Measurements from ENCODE around the gene ABCA1.

Gene ABCA1

DNA sequence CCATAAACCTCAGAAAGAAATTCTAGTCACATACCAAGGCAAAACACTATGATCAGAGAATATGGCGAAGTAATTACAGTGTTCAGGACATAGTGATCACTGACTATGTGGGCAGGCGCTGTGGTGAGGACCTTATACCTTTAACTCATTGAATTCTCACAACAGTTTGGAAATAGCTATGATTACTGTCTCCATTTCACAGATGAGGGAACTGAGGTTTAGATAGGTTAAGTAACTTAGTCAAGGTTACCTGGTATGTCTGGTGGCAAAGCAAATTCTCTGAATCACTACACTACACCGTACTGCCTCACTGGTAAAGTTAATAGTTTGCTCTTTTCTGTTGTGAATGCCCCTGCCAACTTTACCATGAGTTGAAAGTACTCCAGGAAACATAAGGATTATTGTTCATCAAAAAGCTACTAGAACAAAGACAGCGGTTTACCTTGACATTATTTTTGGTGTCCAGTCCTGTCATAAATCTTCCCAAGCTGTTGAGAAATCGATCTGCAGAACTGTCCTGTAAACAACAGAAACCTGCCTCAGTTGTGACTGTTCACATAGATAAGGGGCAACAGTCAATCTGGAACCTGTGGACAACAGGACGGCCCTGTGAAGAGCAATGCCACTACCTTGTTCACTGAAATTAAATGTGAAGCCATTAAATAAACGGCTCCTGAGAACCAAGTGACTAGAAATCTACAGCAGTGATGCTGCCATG lies 127.7 kb downstream of the ABCA1 start:
- TF ChIP-seq ZFX (IDR thresholded peaks at IDR 0.05): no peak
- TF ChIP-seq, protein P1, sequence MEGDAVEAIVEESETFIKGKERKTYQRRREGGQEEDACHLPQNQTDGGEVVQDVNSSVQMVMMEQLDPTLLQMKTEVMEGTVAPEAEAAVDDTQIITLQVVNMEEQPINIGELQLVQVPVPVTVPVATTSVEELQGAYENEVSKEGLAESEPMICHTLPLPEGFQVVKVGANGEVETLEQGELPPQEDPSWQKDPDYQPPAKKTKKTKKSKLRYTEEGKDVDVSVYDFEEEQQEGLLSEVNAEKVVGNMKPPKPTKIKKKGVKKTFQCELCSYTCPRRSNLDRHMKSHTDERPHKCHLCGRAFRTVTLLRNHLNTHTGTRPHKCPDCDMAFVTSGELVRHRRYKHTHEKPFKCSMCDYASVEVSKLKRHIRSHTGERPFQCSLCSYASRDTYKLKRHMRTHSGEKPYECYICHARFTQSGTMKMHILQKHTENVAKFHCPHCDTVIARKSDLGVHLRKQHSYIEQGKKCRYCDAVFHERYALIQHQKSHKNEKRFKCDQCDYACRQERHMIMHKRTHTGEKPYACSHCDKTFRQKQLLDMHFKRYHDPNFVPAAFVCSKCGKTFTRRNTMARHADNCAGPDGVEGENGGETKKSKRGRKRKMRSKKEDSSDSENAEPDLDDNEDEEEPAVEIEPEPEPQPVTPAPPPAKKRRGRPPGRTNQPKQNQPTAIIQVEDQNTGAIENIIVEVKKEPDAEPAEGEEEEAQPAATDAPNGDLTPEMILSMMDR (conservative IDR thresholded peaks at IDR 0.05): no peak
- H3K27ac ChIP-seq: no peak overlapping the region

DNA sequence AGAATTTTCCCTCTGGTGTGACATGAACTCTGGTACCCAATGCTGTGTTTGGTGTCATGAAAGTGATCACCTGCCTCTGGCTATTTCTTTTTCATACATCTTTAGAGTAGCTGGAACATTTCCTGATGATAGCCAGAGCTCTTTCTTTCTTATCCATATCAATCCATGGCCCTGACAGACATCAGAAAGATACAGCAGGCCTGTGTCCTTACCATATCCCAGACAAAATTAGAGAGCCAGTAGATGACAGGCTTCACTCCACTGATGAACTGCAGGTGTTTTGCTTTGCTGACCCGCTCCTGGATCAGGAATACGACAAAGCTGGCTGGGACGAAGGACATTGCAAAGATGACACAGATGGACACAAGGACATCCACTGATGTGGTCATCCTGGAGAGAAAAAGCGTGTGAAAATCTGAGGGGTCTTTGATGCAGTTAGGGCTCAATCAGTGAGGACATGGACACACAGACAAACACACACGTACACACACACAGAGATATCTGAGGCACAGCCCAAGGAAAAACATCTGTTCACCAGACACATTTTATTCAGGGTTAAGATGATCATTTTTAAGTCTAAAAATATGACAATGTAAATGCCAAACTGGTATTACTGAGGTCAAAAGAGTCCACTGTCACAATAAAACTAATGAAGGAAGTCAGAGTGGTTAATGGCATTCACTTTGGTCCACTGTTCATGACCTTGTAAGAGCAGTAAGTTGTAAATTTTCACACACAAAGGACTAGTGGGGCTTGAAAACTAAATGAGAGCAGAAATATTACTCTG lies 129.6 kb downstream of the ABCA1 start:
- TF ChIP-seq, protein P1 (conservative IDR thresholded peaks at IDR 0.05): no peak
- no peak for TF ChIP-seq ZFX (IDR thresholded peaks at IDR 0.05)
- no peak overlapping the region for H3K27ac ChIP-seq

DNA sequence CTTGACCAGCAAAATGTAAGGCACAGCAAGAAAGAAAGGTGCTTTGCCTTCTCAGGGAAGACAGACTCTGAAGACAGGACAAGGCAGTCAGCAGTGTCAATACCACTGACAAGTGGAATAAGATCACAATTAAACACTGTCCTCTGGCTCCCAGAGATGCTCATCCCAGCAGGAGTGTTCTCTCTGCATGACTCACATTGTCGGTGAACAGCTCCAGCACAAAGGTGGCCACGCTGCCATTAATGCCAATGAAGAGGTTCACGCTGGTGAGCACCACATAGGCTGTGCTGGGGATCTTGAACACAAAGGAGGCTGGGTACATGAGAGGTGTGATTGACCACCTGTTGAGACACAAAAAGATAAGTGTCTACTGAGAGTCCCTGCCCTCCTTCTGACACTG lies 132.1 kb downstream of the ABCA1 start:
- TF ChIP-seq ZFX (IDR thresholded peaks at IDR 0.05): no peak
- TF ChIP-seq, protein P1 (conservative IDR thresholded peaks at IDR 0.05): no peak
- H3K27ac ChIP-seq: no peak overlapping the region

DNA sequence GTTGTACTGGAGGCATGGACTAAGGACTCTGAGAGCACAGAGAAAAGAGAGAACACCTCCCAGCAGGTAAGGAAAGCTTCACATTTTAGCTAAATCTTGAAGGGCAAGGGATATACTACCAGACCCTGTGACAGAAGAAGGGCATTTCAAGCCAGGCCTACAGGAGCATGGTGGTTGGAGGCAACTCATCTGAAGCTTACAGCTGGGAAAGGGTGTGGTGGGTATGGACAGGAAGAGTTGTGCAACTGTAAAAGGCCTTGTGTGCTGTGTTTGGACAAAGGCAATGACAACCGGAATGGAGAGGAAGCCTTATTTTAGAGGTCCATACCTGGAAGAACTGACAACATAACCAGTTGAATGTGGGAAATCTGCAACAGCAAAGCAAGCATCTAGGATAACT lies 132.9 kb downstream of the ABCA1 start:
- TF ChIP-seq, protein P1 (conservative IDR thresholded peaks at IDR 0.05): no peak
- no peak for TF ChIP-seq ZFX (IDR thresholded peaks at IDR 0.05)
- H3K27ac ChIP-seq: no peak overlapping the region

DNA sequence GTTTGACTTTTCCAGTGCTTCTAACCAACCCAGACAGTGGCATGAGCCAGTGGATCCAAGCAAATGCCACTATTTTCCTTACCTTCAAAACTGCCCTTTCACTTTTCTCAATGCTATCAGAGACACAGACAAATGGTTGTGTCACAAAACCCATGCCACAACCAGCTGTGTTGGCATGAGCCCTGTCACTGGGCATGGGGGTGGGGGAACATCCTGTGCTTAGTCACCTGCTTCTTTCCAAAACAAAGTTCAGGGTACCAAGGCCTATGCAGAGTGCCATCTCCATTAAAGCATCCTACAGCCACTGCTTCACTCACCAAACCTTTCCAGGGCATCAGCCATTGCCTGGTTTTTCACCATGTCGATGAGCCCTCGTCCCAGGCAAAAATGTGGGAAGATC lies 133.9 kb downstream of the ABCA1 start:
- TF ChIP-seq, protein P1 (conservative IDR thresholded peaks at IDR 0.05): no peak
- no peak for TF ChIP-seq ZFX (IDR thresholded peaks at IDR 0.05)
- H3K27ac ChIP-seq: no peak overlapping the region

DNA sequence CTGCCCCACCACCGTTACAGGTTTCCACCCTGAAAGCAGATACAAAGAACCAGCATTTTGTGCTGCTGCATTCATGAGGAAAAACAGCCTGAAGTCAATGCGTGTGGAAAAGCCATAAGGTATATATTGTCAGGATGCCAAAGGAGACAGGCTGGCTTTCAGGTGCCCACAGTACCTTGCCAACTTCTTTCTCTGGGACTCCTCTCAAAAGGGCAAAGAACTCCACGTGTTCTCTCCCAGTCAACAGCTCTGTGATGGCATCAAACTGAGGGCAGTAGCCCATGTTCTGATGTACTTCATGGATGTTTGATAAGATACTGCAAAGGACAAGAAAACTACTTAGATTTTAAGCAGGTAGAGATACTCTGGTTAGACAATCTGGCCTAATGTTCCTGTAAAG lies 139.7 kb downstream of the ABCA1 start:
- no peak overlapping the region for H3K27ac ChIP-seq
- TF ChIP-seq, protein P1 (conservative IDR thresholded peaks at IDR 0.05): no peak
- no peak for TF ChIP-seq ZFX (IDR thresholded peaks at IDR 0.05)

DNA sequence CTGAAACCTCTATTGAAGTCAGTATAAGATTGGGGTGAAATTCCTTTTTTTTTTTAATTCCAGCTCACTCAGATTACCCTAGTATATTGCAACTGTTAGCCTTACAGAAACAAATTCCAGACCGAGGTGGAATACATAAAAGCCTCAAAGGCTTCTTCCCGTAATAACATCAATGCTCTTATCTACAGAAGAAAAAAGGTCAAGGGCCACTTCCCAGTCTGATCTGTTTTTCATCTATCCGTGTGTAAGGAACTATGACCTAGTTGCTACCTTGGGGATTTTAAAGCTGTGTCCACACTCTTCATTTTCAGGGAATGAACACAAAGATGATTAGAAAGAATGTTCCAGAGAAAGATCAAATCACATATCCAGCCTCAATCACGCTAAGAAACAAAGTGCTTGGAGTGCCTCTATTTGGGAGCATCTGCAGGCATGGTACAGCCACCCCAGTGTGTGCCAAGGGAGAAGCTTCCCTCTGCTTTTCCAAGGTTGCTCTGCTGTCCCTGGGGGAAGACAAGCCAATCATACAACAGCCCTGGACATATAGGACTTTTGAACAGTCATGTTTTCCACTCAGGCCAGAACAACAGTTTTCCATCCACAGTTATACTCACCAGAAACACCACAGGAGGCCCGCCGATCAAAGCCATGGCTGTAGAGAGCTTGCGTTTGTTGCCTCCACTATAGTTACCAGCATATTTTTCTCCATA lies 140.5 kb downstream of the ABCA1 start:
- TF ChIP-seq, protein P1 (conservative IDR thresholded peaks at IDR 0.05): no peak
- TF ChIP-seq ZFX (IDR thresholded peaks at IDR 0.05): no peak
- no peak overlapping the region for H3K27ac ChIP-seq

All from C4-2B (cell line).